GM06990 (cell line): ENCODE data around the gene DENND1A.

Source experiments
- DNase-seq: peaks from one replicate; pipeline ENCODE4 v3.0.0-alpha.2; 2011; ENCODE audit not compliant: insufficient read length; ENCODE audit errors: extremely low read depth
- H3K27me3 ChIP-seq: replicated peaks from 2 replicates; pipeline ENCODE4 v1.6.0; 2011; ENCODE audit warnings: low read length; ENCODE audit not compliant: control insufficient read depth, insufficient read depth
- H3K36me3 ChIP-seq: 2 replicates; pipeline ENCODE4 v1.5.1; 2011; ENCODE audit warnings: low read length; ENCODE audit not compliant: control insufficient read depth, insufficient read depth
- H3K4me3 ChIP-seq: replicated peaks from 2 replicates; pipeline ENCODE4 v1.5.1; 2011; ENCODE audit warnings: low read depth, mild to moderate bottlenecking, control low read depth, low read length
- TF ChIP-seq, protein P1 (sequence below): IDR thresholded peaks from 2 replicates; pipeline ENCODE4 v1.5.1; 2011; ENCODE audit warnings: low read length, control low read depth, mild to moderate bottlenecking, inconsistent platforms; ENCODE audit not compliant: insufficient read depth, poor library complexity, severe bottlenecking

DENND1A gene

DNA sequence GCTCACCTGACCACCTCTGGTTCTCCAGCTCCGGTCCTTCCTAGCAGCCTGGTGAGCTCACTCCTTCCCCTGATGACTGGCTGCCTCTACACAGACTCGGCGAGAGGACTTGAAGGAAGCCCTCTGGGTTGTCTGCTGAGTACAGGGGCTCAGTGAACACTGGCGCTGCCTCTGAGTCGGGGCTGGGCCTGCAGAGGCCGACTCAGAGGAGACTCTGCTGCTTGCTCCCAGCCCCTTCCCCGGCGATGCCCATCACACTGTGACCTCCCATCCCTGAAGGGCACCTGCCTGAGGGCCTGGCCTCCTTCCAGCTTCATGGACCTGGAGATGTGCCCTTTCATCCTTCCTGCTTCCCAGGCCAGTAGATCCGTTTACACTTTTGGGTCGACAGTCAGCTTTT is 551.9 kb downstream of the DENND1A start:
- H3K4me3 ChIP-seq = no peak overlapping the region
- DNase-seq = no peak
- peaks cover 2% of the 10 kb centered on the region; the same call in 1 of the 2 replicates for H3K27me3 ChIP-seq
- H3K36me3 ChIP-seq = no peaks in the 10 kb centered on the region; the same call in 1 of the 2 replicates
- TF ChIP-seq, protein P1, sequence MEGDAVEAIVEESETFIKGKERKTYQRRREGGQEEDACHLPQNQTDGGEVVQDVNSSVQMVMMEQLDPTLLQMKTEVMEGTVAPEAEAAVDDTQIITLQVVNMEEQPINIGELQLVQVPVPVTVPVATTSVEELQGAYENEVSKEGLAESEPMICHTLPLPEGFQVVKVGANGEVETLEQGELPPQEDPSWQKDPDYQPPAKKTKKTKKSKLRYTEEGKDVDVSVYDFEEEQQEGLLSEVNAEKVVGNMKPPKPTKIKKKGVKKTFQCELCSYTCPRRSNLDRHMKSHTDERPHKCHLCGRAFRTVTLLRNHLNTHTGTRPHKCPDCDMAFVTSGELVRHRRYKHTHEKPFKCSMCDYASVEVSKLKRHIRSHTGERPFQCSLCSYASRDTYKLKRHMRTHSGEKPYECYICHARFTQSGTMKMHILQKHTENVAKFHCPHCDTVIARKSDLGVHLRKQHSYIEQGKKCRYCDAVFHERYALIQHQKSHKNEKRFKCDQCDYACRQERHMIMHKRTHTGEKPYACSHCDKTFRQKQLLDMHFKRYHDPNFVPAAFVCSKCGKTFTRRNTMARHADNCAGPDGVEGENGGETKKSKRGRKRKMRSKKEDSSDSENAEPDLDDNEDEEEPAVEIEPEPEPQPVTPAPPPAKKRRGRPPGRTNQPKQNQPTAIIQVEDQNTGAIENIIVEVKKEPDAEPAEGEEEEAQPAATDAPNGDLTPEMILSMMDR = no peak

DNA sequence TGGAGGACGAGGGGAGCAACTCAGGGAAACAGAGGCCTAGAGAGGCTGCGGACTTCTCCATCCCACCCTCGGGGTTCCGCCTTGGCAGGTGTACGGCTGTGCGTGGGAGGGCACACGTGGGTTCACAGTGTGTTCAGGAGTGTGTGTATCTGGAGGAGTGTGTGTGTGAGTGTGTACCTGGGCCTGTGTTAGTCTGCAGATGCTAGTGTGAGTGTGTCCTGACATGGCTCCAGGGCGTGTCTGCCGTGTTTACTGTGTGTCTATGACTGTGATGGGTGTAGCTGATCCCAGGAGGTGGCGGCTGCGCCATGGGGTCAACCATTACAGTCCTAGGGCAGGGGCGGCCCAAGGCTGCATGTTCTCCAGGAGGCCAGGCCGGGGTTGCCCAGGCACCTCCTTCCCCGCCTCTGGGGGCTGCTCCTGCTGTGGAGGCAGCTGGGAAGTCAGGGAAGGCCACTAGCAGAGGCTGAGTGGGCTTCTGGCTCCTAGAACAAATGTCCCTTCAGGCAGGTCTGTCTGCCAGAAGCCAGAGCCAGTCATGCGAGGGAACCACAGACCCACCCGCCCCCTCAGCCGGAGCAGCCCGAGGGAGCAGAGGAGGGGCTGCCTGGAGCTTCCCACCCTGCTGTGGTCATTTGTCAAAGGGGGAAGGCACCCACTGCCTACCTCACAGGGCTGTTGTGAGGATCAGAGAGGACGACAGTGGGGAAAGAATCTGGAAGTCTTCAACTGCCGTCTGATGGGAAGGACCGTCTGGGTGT is 552.5 kb downstream of the DENND1A start:
- DNase-seq = no peak

DNA sequence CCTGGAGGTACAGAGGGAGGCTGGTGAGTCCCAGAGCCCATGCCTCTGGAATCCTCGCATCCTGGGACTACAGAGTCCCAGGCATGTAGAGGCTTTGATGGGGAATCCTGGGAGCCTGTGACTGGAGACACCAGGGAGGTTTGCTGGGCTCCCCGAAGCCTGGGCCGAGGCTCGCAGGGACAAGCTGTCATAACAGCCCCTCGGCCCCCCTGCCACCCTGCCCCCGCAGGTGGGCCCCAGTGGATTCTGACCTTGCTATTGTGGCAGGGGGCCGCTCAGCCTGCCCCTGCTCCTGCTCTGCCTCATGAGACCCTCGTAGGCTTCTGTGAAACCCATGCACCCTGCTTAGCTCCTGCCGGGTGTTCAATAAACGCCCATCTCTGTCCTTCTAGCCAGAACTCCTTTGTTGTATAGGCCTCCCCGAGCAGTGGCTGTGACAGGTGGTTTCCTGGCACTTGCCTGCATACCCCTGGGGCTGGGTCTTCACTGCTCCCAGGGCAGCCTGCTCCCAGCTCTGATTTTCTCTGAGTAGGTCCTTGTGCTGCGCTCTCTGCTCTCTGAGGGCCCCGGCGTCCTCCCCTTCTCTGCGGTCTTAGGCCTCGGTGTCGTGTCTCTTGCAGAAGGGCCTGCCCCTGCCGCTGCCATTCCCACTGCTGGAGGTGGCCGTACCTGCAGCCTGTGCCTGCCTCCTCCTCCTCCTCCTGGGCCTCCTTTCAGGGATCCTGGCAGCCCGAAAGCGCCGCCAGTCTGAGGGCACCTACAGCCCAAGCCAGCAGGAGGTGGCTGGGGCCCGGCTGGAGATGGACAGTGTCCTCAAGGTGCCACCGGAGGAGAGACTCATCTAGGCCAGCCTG is 553.5 kb downstream of the DENND1A start:
- TF ChIP-seq, protein P1 = no peak
- no peak for DNase-seq
- H3K4me3 ChIP-seq = no peak overlapping the region
- peaks cover 2% of the 10 kb centered on the region for H3K27me3 ChIP-seq
- no peaks in the 10 kb centered on the region; the same call in 1 of the 2 replicates for H3K36me3 ChIP-seq

More for the DNA sequence above, 552.5 kb downstream of the DENND1A start:
- Histone ChIP-seq H3K27me3 (peaks cover 2% of the 10 kb centered on the region; the same call in 1 of the 2 replicates), H3K36me3 (no peaks in the 10 kb centered on the region; the same call in 1 of the 2 replicates), H3K4me3 (no peak overlapping the region)
- TF ChIP-seq, protein P1 = no peak

DNA sequence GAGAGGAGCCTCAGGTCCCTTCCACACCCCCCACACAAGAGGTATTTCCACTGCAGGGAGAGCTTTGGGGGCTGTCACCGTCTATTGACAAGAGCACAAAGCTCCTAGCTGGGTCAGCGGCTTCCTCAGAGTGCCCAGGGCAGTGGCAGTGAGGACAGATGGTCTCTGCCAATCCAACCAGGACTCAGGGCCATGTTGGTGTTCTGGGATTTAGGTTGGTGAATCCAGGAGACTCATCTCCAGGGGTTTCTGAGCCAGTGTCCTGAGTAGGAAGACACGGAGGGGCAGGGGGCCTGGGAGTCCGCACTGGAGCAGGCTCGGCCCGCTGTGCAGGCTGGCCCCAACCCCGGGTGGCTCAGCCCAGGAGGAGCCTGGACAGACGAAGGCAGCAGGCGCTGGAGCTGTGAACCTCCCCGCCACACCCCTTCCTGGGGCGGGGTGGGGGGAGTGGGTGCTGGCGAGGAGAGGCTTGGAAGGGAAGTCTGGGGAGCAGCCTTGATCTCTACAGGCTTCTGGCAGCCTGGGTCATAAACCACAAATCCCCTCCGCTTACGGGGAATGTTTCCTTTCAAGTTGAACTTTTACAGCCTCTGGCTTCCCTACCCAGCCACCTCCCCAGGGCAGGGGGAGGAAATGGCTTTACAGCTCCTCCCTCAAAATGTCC is 554.3 kb downstream of the DENND1A start:
- no peak for DNase-seq
- TF ChIP-seq, protein P1 = no peak
- peaks cover 2% of the 10 kb centered on the region for H3K27me3 ChIP-seq
- no peaks in the 10 kb centered on the region for H3K36me3 ChIP-seq
- no peak overlapping the region for H3K4me3 ChIP-seq

DNA sequence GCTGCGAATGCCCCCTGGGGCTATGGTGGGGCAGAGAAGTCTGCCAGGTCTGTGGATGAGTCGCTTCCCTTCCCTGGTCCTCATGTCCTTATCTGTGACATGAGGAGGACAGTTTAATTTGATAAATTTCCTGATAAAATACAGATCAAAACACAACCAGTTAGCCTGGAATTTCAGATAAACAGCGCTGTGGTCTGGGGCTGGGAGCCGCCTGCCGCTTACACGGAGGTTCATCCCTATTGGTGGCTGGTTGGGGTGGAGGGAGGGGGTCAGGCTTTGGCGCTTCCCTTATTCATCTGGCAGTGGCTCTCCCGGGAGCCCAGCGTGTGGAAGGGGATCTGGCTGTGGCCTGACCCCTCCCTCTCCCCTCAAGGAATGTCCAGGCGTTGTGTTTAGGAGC is 556.0 kb downstream of the DENND1A start:
- Histone ChIP-seq H3K36me3 (no peaks in the 10 kb centered on the region), H3K4me3 (no peak overlapping the region), H3K27me3 (peaks cover 3% of the 10 kb centered on the region)
- TF ChIP-seq, protein P1 = no peak
- DNase-seq = no peak
